HEK293 (cell line): ENCODE measurements around the gene CLPSL2.
A peak's percentile ranks its signal among the peaks of the same experiment; 100 is the strongest.

Experiments
- CTCF ChIA-PET: fragments of 350-600 bp; formaldehyde crosslinking; extraction: SDS; loops from one replicate; lab custom pipeline; 2021; ENCODE audit warnings: antibody characterized with exemption; lab: Yijun Ruan, JAX
- POLR2A ChIA-PET: fragments of 300-600 bp; formaldehyde crosslinking; extraction: SDS; loops from one replicate; lab custom pipeline; 2020; ENCODE audit warnings: antibody characterized with exemption, inconsistent platforms; lab: Yijun Ruan, JAX
- H3K27ac ChIP-seq: fragments of 200-500 bp; sonication (Bioruptor generic); 2 replicates; pipeline ENCODE4 v1.5.1; 2014; ENCODE audit warnings: low read depth, low read length, control low read depth, inconsistent platforms; ENCODE audit errors: extremely low read depth
- H3K36me3 ChIP-seq, 2 experiments: fragments of 200-500 bp in 1 of 2; sonication (Bioruptor generic) in 1 of 2; 1 replicate in 1 of 2; 2 replicates in 1 of 2; pipeline ENCODE4 v1.5.1; 2014 to 2017; ENCODE audit warnings: inconsistent platforms in 2 of 2, low read length in 2 of 2; ENCODE audit not compliant: control insufficient read depth in 2 of 2, insufficient read depth in 1 of 2
- H3K4me1 ChIP-seq: fragments of 200-500 bp; sonication (Bioruptor generic); 2 replicates; pipeline ENCODE4 v1.5.1; 2014; ENCODE audit warnings: mild to moderate bottlenecking, low read length, inconsistent platforms; ENCODE audit not compliant: control insufficient read depth, insufficient read depth
- H3K4me3 ChIP-seq: 2 replicates; pipeline ENCODE4 v1.5.1; 2011; ENCODE audit warnings: low read depth, mild to moderate bottlenecking, control low read depth, low read length, moderate library complexity
- H3K9me3 ChIP-seq: fragments of 200-500 bp; sonication (Bioruptor generic); 2 replicates; pipeline ENCODE4 v1.5.1; 2014; ENCODE audit warnings: low read depth, low read length, inconsistent platforms; ENCODE audit not compliant: control insufficient read depth, insufficient read depth
- EGR2 ChIP-seq: fragments of 450-650 bp; formaldehyde crosslinking; IDR thresholded peaks from 2 replicates; pipeline ENCODE4 v1.5.1; 2016; ENCODE audit warnings: low read depth, missing biosample characterization, missing genetic modification characterization
- FEZF1 ChIP-seq: fragments of 450-650 bp; formaldehyde crosslinking; IDR thresholded peaks from 2 replicates; pipeline ENCODE4 v1.5.1; 2016; ENCODE audit warnings: missing biosample characterization, missing genetic modification characterization
- KLF1 ChIP-seq: fragments of 450-650 bp; formaldehyde crosslinking; IDR thresholded peaks from 2 replicates; pipeline ENCODE4 v1.5.1; 2016; ENCODE audit warnings: missing biosample characterization, missing genetic modification characterization
- PATZ1 ChIP-seq: fragments of 450-650 bp; formaldehyde crosslinking; IDR thresholded peaks from 2 replicates; pipeline ENCODE4 v1.5.1; 2016; ENCODE audit warnings: missing biosample characterization, missing genetic modification characterization
- ZBTB1 ChIP-seq: fragments of 450-650 bp; formaldehyde crosslinking; IDR thresholded peaks from 2 replicates; pipeline ENCODE4 v1.5.1; 2016; ENCODE audit warnings: missing biosample characterization, missing genetic modification characterization
- ZBTB48 ChIP-seq: fragments of 450-650 bp; formaldehyde crosslinking; IDR thresholded peaks from 2 replicates; pipeline ENCODE4 v1.5.1; 2016; ENCODE audit warnings: missing biosample characterization, missing genetic modification characterization
- ZNF114 ChIP-seq: fragments of 450-650 bp; formaldehyde crosslinking; IDR thresholded peaks from 2 replicates; pipeline ENCODE4 v1.5.0; 2017; ENCODE audit warnings: missing biosample characterization, missing genetic modification characterization
- ZNF18 ChIP-seq: fragments of 450-650 bp; formaldehyde crosslinking; IDR thresholded peaks from 2 replicates; pipeline ENCODE4 v1.5.1; 2016; ENCODE audit warnings: missing biosample characterization, missing genetic modification characterization
- ZNF394 ChIP-seq: fragments of 450-650 bp; formaldehyde crosslinking; IDR thresholded peaks from 2 replicates; pipeline ENCODE4 v1.5.1; 2016; ENCODE audit warnings: missing biosample characterization, missing genetic modification characterization, mild to moderate bottlenecking, moderate library complexity, borderline replicate concordance
- ZNF521 ChIP-seq: fragments of 450-650 bp; formaldehyde crosslinking; IDR thresholded peaks from 2 replicates; pipeline ENCODE4 v1.5.1; 2017; ENCODE audit warnings: missing biosample characterization, mild to moderate bottlenecking, missing genetic modification characterization
- ZNF621 ChIP-seq: fragments of 450-650 bp; formaldehyde crosslinking; IDR thresholded peaks from 2 replicates; pipeline ENCODE4 v1.5.1; 2017; ENCODE audit warnings: missing biosample characterization, missing genetic modification characterization
- ZNF623 ChIP-seq: fragments of 450-650 bp; formaldehyde crosslinking; IDR thresholded peaks from 2 replicates; pipeline ENCODE4 v1.5.1; 2016; ENCODE audit warnings: missing biosample characterization, missing genetic modification characterization
- ZNF664 ChIP-seq: fragments of 450-650 bp; formaldehyde crosslinking; IDR thresholded peaks from 2 replicates; pipeline ENCODE4 v1.5.1; 2016; ENCODE audit warnings: missing biosample characterization, missing genetic modification characterization
- ZXDB ChIP-seq: fragments of 450-650 bp; formaldehyde crosslinking; IDR thresholded peaks from 2 replicates; pipeline ENCODE4 v1.5.1; 2016; ENCODE audit warnings: missing biosample characterization, missing genetic modification characterization
- TF ChIP-seq, protein P1 (sequence below): fragments of 450-650 bp; formaldehyde crosslinking; IDR thresholded peaks from 2 replicates; pipeline ENCODE4 v1.5.1; 2017; ENCODE audit warnings: missing biosample characterization, missing genetic modification characterization
- TF ChIP-seq, protein P2 (sequence below): fragments of 450-650 bp; formaldehyde crosslinking; IDR thresholded peaks from 2 replicates; pipeline ENCODE4 v1.5.1; 2016; ENCODE audit warnings: missing biosample characterization, missing genetic modification characterization, borderline replicate concordance

The CLPSL2 gene

DNA sequence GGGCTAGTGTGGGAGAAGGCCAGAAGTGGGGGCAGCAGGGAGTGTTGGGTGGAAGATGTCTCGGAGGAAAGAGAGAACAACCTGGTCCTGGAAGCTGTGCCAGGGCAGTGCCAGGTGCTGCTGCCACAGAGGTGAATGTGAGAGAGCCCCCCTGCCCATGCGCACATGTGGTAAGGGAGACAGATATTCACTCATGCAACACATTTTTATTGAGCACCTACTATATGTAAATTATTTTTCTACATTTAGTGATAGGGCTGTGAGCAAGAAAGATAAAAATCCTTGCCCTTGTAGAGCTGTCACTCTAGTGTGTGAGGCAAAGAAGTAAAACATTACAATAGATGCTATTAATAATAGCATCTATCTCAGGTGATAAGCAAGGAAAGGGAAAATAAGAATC, 4.9 kb downstream of the CLPSL2 start:
- H3K27ac ChIP-seq: no peak overlapping the region
- POLR2A ChIA-PET: no interaction called here
- H3K4me1 ChIP-seq: no peaks in the 10 kb centered on the region
- no peaks in the 10 kb centered on the region for H3K9me3 ChIP-seq
- no peak overlapping the region for H3K4me3 ChIP-seq
- no peaks in the 10 kb centered on the region for H3K36me3 ChIP-seq
- CTCF ChIA-PET: no interaction called here
- TF ChIP-seq ZNF394 (tag by site-specific recombination): no peak
- TF ChIP-seq, protein P1, sequence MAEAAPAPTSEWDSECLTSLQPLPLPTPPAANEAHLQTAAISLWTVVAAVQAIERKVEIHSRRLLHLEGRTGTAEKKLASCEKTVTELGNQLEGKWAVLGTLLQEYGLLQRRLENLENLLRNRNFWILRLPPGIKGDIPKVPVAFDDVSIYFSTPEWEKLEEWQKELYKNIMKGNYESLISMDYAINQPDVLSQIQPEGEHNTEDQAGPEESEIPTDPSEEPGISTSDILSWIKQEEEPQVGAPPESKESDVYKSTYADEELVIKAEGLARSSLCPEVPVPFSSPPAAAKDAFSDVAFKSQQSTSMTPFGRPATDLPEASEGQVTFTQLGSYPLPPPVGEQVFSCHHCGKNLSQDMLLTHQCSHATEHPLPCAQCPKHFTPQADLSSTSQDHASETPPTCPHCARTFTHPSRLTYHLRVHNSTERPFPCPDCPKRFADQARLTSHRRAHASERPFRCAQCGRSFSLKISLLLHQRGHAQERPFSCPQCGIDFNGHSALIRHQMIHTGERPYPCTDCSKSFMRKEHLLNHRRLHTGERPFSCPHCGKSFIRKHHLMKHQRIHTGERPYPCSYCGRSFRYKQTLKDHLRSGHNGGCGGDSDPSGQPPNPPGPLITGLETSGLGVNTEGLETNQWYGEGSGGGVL (tag by site-specific recombination): no peak
- no peak for TF ChIP-seq KLF1 (tag by site-specific recombination)
- TF ChIP-seq ZBTB48 (tag by site-specific recombination): no peak
- no peak for TF ChIP-seq ZNF114 (tag by site-specific recombination)
- TF ChIP-seq ZNF664 (tag by site-specific recombination): peak; percentile 97
- TF ChIP-seq EGR2 (tag by site-specific recombination): no peak
- TF ChIP-seq, all 188 proteins: peak for 1

- no peak overlapping the region for H3K27ac ChIP-seq
- no peaks in the 10 kb centered on the region for H3K9me3 ChIP-seq
- no peaks in the 10 kb centered on the region for H3K36me3 ChIP-seq
- no peaks in the 10 kb centered on the region for H3K4me1 ChIP-seq
- ChIA-PET CTCF (interaction anchor here (0.7 kb wide), 1 partner anchor 132 kb away, joined by 7 read pairs; no protein-coding TSS in a partner anchor), POLR2A (no interaction called here)
- no peak overlapping the region for H3K4me3 ChIP-seq
- TF ChIP-seq ZNF18 (tag by site-specific recombination) (no peak), ZNF623 (tag by site-specific recombination) (peak; percentile 88), PATZ1 (tag by site-specific recombination) (0 out of 2 replicates have a peak, but pooled peaks have one; percentile 12), ZXDB (no peak)
These were observed 6.0 kb downstream of the CLPSL2 start for GRCh38 chr6:35782424-35782823.

- CTCF ChIA-PET: no interaction called here
- Histone ChIP-seq H3K27ac (no peak overlapping the region), H3K4me1 (no peaks in the 10 kb centered on the region), H3K4me3 (no peak overlapping the region), H3K9me3 (no peaks in the 10 kb centered on the region), H3K36me3 (no peaks in the 10 kb centered on the region)
- POLR2A ChIA-PET: no interaction called here
- TF ChIP-seq, protein P2, sequence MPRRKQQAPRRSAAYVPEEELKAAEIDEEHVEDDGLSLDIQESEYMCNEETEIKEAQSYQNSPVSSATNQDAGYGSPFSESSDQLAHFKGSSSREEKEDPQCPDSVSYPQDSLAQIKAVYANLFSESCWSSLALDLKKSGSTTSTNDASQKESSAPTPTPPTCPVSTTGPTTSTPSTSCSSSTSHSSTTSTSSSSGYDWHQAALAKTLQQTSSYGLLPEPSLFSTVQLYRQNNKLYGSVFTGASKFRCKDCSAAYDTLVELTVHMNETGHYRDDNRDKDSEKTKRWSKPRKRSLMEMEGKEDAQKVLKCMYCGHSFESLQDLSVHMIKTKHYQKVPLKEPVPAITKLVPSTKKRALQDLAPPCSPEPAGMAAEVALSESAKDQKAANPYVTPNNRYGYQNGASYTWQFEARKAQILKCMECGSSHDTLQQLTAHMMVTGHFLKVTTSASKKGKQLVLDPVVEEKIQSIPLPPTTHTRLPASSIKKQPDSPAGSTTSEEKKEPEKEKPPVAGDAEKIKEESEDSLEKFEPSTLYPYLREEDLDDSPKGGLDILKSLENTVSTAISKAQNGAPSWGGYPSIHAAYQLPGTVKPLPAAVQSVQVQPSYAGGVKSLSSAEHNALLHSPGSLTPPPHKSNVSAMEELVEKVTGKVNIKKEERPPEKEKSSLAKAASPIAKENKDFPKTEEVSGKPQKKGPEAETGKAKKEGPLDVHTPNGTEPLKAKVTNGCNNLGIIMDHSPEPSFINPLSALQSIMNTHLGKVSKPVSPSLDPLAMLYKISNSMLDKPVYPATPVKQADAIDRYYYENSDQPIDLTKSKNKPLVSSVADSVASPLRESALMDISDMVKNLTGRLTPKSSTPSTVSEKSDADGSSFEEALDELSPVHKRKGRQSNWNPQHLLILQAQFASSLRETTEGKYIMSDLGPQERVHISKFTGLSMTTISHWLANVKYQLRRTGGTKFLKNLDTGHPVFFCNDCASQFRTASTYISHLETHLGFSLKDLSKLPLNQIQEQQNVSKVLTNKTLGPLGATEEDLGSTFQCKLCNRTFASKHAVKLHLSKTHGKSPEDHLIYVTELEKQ (tag by site-specific recombination): no peak
- TF ChIP-seq ZBTB1: no peak
- TF ChIP-seq ZNF521: no peak
- TF ChIP-seq ZNF114 (tag by site-specific recombination): no peak
- no peak for TF ChIP-seq ZNF621
- no peak for TF ChIP-seq FEZF1 (tag by site-specific recombination)
These were observed 7.8 kb downstream of the CLPSL2 start for GRCh38 chr6:35784200-35784599.
